GOT3 (cell line): ENCODE measurements around the gene FBN3.

Source experiments
- DNase-seq: peaks from one replicate; lab custom pipeline; 2025; ENCODE audit warnings: mixed read lengths; lab: John Stamatoyannopoulos, UW

The FBN3 gene

DNA sequence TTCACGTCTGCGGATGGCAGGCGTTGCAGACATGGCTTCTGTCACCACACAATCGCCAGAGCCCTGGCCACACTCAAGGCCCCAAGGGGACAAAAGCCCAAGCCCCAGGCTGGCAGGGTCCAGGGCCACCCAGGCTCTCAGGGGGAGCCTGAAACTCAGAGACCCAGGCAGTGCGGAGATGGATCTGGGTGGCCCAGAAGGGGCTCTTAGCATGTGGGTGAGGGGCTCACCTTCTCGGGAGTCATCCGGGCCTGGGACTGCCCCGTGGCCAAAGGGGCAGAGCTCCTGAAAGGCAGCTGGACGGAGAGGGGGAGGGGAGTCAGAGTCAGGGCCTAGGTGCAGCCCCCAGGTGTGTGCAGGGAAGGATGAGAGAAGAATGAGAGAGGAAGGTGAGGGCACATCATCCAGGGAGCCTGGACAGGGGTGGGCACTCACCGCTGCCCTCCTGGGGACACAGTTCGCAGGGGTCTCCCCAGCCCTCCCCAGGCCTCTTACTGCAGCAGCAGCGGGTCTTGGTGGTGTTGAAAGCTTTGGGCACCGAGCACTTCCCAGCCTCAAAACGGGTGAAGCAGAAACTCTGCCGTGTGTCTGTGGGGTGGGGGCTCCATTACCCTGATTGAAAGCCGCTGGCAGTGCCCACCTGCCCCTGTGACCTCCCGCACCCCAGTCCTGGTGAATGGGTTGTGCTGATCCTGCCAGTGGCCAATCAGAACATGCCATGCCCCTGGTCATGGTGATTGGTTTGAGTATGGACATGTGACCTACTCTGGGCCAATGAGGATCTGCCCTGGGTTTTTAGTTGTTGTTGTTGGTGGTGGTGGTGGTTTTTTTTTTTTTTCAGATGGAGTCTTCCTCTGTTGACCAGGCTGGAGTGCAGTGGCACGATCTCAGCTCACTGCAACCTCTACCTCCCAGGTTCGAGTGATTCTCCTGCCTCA, 59.5 kb downstream of the FBN3 start:
- no peak for DNase-seq

DNA sequence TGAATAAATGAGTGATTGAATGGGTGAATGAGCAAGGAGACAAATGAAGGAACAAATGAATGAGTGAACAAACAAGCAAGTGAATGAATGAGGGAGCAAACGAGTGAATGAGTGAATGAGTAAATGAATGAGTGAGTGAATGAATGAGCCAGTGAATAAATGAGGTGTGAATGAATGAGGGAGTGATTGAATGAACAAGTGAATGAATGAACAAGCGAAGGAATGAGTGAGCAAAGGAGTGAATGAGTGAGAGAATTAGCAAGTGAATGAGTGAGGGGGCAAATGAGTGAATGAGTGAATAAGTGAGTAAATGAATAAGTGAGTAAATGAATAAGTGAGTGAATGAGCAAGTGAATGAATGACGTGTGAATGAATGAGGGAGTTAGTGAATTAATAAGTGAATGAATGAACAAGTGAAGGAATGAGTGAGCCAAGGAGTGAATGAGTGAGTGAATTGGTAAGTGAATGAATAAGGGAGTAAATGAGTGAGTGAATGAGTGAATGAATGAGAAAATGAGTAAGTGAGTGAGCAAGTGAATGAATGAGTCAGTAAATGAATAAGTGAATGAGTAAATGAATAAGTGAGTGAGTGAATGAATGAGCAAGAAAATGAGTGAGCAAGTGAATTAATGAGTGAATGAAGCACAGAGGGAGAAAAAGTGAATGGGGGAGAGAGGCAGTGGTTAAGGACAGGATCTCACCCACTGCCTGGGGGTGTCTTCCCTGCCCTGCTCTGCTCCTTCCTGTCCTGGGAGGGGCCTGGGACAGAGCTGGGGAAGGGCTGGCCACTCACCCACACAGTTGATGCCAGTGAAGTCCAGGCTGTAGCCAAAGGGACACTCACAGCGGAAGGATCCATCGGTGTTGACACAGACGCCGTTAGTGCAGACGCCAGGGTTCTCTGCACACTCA, 60.4 kb downstream of the FBN3 start:
- no peak for DNase-seq

DNA sequence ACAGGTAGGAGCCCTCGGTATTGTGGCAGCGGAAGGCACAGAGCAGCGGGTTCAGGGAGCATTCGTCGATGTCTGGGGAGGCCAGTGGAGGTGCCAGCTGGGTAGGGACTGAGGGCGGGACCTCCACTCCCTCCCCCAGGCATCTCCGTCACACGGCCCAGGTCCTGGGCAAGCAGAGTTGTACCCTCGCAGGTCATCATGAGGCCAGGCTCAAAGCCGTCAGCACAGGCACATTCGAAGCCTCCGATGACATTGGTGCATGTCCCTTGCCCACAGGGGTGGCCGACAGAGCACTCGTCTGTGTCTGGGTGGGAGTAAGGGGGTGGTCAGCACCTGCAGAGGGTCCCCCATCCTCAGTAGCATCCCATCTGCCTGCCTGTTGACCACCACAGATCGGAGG, 61.5 kb downstream of the FBN3 start:
- no peak for DNase-seq

DNA sequence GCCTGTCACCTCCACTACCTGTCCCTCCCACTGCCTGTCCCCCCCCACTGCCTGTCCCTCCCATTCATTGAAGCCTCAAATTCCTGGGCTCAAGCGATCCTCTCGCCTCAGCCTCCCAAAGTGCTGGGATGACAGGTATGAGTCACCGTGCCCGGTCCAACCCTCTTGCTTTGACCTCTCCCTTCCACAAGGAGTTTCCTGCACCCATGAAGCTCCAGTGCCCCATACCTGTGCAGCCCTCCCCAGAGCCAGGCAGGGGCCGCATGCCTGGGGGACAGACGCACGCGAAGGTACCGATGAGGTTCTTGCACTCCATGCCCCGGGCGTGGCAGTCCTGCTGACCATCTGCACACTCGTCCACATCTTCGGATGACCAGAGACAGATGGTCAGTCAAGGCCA, 62.5 kb downstream of the FBN3 start:
- no peak for DNase-seq

DNA sequence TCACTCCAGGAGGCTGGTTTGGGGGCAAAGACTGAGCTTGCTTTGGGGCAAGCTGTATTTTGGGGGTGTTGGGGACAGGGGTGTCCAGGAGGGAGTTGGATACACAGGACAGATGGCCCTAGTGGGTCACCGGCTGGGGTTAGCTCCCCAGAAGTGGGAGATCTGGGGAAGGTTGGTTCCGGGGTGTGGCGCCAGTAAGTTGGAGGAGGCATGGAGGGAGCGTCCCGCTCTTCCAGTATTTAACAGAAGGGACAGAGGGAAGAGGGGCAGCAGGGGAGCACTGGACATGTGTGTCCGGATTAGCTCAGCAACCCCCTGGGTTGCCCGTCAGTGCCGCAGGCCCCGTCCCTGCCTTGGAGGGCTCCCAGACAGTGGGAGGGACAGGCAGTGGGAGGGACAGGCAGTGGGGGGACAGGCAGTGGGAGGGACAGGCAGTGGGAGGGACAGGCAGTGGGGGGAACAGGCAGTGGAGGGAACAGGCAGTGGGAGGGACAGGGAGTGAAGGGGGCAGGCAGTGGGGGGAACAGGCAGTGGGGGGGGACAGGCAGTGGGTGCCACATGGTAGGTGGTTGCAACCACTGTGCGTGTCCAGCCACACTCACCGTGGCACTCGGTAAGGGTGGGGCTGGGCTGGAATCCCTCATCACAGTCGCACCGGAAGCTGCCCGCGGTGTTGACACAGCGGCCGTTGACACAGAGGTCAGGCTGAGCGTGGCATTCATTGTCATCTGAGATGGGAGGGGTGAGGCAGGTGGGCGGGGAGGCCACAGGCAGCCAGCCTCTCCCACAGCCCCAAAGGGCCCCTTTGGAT, 63.6 kb downstream of the FBN3 start:
- DNase-seq: no peak

DNA sequence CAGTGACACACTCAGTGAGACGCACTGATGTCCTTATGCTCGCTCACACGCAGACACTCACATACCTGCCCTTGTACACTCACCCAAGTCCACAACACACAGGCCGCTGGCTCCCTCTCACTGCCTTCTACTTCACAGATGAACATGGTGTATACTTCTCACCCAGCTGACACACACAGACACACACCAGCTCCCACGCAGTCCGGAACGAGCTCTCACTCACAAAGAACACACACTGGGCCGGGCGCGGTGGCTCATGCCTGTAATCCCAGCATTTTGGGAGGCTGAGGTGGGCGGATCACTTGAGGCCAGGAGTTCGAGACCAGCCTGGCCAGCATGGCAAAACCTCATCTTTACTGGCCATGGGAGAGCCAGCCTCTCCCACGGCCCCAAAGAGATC, 65.2 kb downstream of the FBN3 start:
- no peak for DNase-seq

DNA sequence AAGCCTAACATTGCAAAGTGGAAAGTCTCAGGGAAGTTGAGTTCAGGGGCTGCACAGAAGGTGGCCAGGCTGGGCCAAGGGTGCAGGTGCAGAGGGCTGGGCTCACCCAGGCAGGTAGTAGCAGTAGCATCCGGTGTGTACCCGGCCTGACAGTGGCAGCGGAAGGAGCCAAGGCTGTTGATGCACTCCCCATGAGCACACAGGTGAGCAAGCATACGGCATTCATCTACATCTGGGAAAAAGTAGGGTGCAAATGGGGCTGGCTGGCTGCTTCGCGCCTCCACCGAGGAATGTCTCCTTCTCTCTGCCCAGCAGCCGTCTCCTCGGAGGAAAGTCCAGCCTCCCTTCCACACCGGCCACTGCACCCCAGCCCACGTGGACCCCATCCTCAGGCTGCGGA, 66.3 kb downstream of the FBN3 start:
- no peak for DNase-seq

DNA sequence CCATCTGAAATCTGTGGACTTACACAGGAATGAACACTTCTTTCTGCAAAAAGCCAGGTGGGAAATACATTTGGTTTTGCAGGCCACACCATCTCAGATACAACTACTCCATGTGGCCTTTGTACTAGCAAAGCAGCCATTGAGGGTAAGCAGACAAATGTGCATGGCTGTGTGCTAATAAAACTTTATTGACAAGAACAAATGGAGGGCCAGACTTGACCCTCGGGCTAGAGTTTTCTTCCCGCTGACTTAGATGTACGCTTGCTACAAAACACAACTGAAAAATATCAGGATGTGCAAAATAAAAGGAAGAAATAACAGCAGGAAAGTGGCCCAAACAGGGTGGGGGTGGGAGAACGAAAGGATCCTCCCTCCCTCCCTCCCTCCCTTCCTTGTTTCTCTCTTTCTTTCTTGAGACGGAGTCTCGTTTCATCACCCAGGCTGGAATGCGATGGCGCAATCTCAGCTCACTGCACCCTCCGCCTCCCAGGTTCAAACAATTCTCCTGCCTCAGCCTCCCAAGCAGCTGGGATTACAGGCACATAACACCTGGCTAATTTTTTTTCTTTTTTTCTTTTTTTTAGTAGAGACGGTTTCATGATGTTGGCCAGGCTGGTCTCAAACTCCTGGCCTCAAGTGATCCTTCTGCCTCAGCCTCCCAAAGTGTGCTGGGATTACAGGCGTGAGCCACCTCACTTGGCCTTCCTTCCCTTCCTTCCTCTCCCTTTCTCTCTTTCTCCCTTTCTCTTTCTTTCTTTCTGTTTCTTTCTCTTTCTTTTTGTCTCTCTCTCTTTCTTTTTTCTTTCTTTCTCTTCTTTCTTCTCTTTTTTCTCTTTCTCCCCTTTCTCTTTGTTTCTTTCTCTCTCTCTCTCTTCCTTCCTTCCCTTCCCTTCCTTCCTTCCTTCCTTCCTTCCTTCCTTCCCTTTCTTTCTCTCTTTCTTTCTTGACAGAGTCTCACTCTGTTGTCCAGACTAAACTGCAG, 67.5 kb downstream of the FBN3 start:
- DNase-seq: no peak

DNA sequence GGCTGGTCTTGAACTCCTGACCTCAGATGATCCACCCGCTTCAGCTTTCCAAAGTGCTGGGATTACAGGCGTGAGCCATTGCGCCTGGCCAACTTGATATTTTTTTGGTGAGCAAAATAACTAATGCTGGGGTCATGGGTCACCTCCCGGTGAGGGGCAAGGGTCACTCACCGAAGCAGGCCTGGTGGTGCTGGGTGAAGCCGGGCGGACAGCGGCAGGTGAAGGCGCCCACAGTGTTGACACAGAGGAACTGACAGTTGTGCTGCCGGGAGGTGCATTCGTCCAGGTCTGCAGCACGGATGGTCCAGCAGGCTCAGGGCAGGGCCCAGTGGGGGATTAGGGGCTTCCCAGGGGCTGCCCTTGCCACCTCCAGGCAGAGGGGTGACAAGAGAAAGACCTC, 68.6 kb downstream of the FBN3 start:
- no peak for DNase-seq

DNA sequence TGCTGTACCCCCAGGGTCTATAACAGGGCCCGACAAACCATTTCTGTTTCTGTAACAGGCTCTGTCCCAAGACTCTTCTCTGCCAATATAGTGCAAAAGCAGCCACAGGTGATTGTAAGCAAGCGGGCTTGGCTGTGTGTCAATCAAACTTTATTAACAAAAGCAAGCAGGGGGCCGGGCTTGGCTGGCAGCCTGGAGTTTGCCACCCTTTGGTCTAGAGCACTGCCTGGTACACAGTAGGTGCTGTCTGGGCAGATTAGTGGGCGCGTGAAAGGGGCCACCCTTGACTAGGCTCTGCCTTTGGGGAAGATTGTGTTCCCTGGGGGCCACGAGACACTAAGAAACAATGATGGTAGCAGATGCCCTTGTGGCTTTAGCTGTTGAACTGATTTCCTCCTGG, 69.4 kb downstream of the FBN3 start:
- DNase-seq: no peak

DNA sequence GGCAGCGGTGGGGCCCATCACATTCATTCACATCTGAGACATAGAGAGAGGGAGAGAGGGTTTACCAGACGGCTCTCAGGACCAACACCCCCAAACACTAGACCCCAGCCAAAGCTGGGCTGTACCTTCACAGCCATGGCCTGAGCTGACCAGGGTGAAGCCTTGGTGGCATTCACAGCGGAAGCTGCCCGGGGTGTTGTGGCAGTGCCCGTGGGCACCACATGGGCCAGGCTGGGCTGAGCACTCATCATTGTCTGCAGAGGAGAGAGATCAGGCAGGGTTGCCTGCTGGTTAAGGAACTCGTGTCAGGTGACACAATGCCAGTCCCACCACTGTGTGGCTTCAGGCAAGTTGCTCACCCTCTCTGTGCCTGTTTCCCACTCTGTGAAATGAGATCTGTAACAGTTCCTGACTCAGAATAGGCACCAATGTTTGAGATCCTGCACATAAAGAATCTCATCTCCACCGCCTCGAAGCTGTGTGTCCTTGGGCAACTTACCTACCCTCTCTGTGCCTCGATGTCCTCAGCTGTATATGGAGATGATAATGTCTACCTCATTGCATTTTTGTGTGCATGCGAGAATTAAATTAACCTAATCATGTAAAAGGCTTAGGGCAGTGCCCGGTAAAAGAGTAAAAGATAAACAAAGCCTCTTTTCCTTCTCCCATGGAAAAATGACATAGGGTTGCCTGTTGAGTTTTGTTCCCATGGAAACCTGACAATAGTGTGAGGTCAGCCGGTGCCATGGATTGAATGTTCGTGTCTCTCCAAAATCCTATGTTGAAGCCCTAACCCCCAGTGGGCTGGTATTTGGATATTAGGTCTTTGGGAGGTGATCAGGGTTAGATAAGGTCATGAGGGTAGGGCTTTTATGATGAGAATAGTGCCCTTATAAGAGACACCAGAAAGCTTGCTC, 74.0 kb downstream of the FBN3 start:
- no peak for DNase-seq

DNA sequence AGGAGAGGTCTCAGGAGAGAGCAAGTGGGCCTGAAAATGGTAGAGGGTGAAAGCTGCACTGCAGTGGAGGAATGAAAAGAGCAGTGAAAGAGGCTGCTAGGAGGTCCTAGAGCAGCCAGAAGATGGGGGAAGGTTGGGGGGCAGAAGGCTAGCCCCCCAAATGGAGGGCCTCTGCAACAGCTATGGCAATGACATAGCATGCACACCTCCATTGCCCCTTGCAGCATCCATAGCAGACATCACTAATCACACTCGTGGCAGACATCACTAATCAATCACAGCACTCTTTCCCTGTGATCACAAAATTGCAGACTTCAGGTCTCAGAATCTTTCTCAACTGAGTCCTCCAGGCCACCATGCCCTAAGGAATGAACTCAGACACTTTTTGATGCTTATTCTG, 74.9 kb downstream of the FBN3 start:
- no peak for DNase-seq

DNA sequence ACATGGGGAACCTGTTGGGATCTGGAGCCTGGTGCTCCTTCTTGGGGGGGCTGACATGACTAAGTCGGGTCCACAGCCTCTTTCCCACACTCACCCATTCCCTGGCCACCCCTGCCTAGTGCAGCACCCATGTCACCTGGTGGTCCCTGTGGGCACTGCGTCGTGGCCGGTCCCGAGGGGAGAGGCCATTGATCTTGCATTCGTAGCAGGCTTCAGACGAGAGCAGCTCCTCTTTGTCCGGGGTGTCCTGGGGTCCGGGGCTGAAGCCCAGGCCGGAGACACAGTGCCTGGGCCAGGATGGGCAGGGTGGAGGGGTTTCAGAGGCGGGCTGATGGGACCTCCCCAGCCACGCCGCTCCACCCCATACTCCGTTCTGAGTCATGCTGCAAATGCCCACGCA, 77.5 kb downstream of the FBN3 start:
- DNase-seq: no peak

DNA sequence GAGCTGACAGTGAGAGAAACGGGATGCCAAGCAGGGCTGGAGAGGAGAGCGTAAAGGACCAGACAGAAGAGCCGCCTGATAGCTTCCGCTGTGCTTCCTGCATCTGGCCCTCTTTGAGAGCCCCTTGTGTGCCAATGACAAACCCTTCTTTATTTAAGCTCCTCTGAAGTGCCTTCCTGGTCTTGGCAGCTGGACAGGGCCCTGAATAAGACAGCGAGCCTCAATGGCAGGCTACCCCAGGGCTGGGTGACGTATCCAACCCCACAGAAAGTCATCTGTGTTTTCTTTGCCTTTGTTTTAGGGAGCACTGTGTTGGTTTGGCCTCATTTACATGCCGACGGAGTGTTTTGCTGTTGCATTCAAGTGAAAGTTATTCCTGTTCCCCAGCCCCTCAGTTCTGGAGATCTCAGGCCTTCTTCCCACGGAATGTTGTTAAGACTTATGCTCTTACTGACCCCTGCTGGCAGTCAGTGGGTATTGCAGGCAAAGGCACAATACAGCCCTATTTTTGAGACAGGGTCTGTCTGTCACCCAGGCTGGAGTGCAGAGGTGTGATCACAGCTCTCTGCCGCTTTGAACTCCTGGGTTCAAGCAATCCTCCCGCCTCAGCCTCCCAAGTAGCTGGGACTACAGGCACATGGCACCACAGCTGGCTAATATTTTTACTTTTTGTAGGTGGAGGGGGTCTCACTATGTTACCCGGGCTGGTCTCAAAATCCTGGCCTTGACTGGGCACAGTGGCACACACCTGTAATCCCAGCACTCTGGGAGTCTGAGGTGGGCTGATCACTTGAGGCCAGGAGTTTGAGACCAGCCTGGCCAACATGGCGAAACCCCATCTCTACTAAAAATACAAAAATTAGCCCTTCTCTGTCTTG, 80.1 kb downstream of the FBN3 start:
- no peak for DNase-seq

DNA sequence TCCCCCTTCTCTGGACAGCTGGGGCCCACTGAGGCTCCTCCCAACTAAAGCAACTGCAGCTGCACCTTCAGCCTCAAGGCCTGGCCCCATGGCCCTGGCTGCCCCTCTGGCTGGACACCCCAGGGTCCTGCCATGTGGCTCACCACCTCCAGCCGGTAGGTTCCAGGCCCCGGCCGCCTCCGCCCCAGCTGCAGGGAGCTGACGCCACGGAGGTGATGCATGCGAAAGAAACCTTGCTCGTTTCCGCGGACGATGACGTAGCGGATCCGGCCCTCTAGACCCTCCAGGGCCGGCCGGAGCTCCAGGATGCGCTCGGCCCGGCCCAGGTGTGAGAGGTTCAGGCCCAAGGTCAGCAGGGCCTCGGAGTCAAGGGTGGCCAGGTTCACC, 83.5 kb downstream of the FBN3 start:
- no peak for DNase-seq

DNA sequence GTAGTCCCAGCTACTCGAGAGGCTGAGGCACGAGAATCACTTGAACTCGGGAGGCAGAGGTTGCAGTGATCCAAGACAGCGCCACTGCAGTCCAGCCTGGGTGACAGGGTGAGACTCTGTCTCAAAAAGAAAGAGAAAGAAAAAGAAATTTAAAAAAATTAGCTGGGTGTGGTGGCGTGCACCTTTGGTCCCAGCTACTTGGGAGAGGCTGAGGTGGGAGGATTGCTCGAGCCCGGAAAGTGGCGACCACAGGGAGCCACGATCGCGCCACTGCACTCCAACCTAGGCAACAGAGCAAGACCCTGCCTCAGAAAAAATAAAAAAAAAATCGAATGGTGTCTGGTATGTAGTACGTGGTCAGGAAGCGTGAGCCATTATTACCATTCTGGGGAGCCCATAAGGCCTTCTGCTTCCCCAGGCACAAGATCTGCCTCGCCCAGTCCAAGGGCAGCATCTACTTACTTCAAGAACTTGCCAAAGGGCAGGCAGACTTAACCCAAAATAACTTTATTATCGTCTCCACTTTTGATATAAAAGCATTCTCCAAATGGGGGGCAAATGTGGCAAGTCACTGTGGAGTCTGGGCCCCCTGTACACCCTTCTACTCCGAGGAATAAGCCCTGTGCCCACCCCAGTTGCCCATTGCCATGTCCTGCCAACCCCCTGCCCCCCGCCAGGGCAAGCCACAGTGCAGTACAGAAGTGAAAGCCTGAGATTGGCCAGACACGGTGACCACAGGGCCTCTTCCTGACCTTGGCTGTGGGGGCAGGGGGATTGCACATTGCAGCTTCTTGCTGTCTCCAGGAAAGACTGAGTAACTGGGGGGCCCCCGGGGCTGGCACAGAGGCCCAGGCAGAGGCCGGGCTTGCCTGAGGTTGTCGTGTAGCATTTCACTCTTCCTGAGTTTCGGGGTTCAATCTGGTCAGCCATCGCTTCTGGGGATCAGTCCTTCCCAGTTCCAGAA, 84.2 kb downstream of the FBN3 start:
- no peak for DNase-seq

DNA sequence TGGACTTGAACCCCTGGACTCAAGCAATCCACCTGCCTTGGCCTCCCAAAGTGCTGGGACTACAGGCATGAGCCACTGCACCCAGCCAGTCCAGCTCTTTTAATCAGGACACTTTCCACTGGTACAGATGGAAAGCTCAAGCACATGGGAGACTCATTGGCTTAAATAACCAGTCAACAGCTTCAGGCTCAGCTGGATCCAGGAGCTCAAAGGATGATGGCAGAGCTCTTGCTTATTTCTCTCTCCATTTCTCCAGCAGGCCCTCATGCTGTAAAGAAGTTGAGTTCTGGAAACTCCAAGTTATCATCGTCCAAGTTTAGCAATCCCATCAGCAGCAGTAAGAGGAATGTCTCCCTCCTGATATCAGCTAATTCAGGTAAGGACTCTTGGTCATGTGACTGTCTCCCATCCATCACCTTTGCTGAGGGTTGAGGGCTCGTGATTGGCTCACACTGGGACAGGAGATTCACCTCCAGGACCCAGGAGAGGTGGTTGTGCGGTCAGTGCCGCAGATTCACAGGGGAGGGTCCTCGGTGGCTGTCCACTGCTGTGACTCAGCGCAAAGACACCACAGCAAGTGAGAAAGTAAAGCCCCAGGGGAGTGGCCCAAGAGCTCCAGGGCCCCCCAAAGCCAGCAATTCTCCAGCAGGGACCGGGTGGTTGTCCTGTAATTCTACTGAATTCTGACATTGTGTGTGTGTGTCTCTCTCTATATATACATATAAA, 91.7 kb downstream of the FBN3 start:
- no peak for DNase-seq
